Measurements from ENCODE around the gene CALCOCO2. TPM values are rescaled to one million over a fixed set of nuclear protein-coding genes. Genes with fewer than 3 reads are reported as not detected.

CALCOCO2 gene
- total and polyA plus RNA-seq, 2 of the 13 experiments (the other 11 are each of a cell fraction or from before 2014, with no cell fraction given), result 72.9 to 111 TPM

DNA sequence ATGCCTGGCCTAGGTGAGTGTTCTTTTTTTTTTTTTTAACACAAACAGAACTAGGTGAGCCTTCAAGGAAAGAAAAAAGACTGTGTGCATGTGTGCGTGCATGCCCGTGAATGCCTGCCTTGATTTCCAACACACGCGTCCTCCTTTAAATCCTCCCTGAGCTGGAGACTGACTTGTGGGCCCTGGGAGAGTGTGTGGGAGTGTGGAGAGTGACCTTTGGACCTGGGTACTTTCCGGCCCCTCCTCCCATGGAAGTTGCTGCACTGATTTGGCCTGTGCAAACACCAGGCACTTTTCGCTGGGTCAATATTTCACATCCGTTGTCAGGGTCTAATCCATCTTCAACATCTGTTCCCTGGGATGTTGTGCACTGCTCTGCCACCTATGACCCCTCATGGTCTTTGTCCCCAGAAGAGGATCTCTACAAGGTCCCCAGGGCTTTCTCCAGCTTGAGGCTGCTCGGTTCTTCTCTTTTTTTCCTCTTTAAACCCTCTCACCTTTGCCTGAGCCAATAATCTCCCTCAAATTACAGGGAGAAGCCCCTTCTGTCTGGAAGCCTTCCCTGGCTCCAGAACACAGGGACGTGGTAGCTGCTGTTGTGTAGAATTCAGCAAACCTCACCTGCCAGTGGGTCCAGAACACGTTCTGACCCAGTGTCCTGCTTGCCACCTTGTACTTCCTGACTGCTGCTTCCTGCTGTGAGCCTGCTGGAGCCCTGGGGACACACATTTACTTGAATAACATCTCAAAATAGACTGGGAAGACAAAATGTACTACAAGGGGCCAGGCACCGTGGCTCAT is 40.9 kb downstream of the CALCOCO2 start (continued):
- TF ChIP-seq, protein P1, sequence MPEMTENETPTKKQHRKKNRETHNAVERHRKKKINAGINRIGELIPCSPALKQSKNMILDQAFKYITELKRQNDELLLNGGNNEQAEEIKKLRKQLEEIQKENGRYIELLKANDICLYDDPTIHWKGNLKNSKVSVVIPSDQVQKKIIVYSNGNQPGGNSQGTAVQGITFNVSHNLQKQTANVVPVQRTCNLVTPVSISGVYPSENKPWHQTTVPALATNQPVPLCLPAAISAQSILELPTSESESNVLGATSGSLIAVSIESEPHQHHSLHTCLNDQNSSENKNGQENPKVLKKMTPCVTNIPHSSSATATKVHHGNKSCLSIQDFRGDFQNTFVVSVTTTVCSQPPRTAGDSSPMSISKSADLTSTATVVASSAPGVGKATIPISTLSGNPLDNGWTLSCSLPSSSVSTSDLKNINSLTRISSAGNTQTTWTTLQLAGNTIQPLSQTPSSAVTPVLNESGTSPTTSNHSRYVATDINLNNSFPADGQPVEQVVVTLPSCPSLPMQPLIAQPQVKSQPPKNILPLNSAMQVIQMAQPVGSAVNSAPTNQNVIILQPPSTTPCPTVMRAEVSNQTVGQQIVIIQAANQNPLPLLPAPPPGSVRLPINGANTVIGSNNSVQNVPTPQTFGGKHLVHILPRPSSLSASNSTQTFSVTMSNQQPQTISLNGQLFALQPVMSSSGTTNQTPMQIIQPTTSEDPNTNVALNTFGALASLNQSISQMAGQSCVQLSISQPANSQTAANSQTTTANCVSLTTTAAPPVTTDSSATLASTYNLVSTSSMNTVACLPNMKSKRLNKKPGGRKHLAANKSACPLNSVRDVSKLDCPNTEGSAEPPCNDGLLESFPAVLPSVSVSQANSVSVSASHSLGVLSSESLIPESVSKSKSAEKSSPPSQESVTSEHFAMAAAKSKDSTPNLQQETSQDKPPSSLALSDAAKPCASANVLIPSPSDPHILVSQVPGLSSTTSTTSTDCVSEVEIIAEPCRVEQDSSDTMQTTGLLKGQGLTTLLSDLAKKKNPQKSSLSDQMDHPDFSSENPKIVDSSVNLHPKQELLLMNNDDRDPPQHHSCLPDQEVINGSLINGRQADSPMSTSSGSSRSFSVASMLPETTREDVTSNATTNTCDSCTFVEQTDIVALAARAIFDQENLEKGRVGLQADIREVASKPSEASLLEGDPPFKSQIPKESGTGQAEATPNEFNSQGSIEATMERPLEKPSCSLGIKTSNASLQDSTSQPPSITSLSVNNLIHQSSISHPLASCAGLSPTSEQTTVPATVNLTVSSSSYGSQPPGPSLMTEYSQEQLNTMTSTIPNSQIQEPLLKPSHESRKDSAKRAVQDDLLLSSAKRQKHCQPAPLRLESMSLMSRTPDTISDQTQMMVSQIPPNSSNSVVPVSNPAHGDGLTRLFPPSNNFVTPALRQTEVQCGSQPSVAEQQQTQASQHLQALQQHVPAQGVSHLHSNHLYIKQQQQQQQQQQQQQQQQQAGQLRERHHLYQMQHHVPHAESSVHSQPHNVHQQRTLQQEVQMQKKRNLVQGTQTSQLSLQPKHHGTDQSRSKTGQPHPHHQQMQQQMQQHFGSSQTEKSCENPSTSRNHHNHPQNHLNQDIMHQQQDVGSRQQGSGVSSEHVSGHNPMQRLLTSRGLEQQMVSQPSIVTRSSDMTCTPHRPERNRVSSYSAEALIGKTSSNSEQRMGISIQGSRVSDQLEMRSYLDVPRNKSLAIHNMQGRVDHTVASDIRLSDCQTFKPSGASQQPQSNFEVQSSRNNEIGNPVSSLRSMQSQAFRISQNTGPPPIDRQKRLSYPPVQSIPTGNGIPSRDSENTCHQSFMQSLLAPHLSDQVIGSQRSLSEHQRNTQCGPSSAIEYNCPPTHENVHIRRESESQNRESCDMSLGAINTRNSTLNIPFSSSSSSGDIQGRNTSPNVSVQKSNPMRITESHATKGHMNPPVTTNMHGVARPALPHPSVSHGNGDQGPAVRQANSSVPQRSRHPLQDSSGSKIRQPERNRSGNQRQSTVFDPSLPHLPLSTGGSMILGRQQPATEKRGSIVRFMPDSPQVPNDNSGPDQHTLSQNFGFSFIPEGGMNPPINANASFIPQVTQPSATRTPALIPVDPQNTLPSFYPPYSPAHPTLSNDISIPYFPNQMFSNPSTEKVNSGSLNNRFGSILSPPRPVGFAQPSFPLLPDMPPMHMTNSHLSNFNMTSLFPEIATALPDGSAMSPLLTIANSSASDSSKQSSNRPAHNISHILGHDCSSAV (CRISPR knock-in tag; IDR thresholded peaks at IDR 0.05; ENCODE audit: borderline replicate concordance), result 0 out of 2 replicates have a peak, but pooled peaks have one; percentile 83
- TF ChIP-seq ZFP90 (CRISPR knock-in tag; IDR thresholded peaks at IDR 0.05; ENCODE audit: borderline replicate concordance) (peak; percentile 90; the same call in 1 of the 2 replicates), RBM39 (IDR thresholded peaks at IDR 0.05; ENCODE audit: low read depth, low read length, poor library complexity, severe bottlenecking) (no peak), PAWR (CRISPR knock-in tag; IDR thresholded peaks at IDR 0.05; ENCODE audit: borderline replicate concordance) (no peak), ZNF724P (CRISPR knock-in tag; IDR thresholded peaks at IDR 0.05; ENCODE audit: borderline replicate concordance) (0 out of 2 replicates have a peak, but pooled peaks have one; percentile 65), IKZF4 (CRISPR knock-in tag; IDR thresholded peaks at IDR 0.05; ENCODE audit: borderline replicate concordance, low read depth, not compliant biosample characterization) (no peak), ZNF652 (CRISPR knock-in tag; IDR thresholded peaks at IDR 0.05; ENCODE audit: borderline replicate concordance, low read depth) (peak; percentile 64; the same call in 1 of the 2 replicates), ZBTB3 (CRISPR knock-in tag; IDR thresholded peaks at IDR 0.05; ENCODE audit: borderline replicate concordance, low read depth) (peak; percentile 98), SNAPC2 (CRISPR knock-in tag; IDR thresholded peaks at IDR 0.05) (peak; percentile 96), ZNF256 (CRISPR knock-in tag; conservative IDR thresholded peaks at IDR 0.05) (no peak), GATA4 (IDR thresholded peaks at IDR 0.05; ENCODE audit: borderline replicate concordance, low read depth) (peak; percentile 86), POGZ (CRISPR knock-in tag; IDR thresholded peaks at IDR 0.05) (peak; percentile 88)
- TF ChIP-seq, protein P2, sequence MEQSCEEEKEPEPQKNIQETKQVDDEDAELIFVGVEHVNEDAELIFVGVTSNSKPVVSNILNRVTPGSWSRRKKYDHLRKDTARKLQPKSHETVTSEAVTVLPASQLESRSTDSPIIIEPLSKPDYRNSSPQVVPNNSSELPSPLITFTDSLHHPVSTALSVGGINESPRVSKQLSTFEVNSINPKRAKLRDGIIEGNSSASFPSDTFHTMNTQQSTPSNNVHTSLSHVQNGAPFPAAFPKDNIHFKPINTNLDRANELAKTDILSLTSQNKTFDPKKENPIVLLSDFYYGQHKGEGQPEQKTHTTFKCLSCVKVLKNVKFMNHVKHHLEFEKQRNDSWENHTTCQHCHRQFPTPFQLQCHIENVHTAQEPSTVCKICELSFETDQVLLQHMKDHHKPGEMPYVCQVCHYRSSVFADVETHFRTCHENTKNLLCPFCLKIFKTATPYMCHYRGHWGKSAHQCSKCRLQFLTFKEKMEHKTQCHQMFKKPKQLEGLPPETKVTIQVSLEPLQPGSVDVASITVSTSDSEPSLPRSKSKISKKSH (CRISPR knock-in tag; IDR thresholded peaks at IDR 0.05; ENCODE audit: borderline replicate concordance), result no peak
- TF ChIP-seq, protein P3, sequence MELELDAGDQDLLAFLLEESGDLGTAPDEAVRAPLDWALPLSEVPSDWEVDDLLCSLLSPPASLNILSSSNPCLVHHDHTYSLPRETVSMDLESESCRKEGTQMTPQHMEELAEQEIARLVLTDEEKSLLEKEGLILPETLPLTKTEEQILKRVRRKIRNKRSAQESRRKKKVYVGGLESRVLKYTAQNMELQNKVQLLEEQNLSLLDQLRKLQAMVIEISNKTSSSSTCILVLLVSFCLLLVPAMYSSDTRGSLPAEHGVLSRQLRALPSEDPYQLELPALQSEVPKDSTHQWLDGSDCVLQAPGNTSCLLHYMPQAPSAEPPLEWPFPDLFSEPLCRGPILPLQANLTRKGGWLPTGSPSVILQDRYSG (CRISPR knock-in tag; IDR thresholded peaks at IDR 0.05), result no peak
- TF ChIP-seq, protein P4, sequence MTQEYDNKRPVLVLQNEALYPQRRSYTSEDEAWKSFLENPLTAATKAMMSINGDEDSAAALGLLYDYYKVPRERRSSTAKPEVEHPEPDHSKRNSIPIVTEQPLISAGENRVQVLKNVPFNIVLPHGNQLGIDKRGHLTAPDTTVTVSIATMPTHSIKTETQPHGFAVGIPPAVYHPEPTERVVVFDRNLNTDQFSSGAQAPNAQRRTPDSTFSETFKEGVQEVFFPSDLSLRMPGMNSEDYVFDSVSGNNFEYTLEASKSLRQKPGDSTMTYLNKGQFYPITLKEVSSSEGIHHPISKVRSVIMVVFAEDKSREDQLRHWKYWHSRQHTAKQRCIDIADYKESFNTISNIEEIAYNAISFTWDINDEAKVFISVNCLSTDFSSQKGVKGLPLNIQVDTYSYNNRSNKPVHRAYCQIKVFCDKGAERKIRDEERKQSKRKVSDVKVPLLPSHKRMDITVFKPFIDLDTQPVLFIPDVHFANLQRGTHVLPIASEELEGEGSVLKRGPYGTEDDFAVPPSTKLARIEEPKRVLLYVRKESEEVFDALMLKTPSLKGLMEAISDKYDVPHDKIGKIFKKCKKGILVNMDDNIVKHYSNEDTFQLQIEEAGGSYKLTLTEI (CRISPR knock-in tag; conservative IDR thresholded peaks at IDR 0.05), result no peak
